Urinary bladder (tissue), 4 donors: Measurements from ENCODE around the gene ITPRIPL2. TPM values are rescaled to one million over a fixed set of nuclear protein-coding genes. Genes with fewer than 3 reads are reported as not detected.

Source experiments
- DNase-seq: peaks from one replicate; pipeline ENCODE4 v3.0.0-alpha.2; 2015; ENCODE audit errors: extremely low spot score
- H3K27ac ChIP-seq: one replicate; pipeline ENCODE4 v1.5.1; 2013; ENCODE audit warnings: low read depth, mild to moderate bottlenecking, moderate library complexity
- H3K36me3 ChIP-seq: one replicate; pipeline ENCODE4 v1.6.1; 2013; ENCODE audit warnings: mild to moderate bottlenecking, moderate library complexity; ENCODE audit not compliant: insufficient read depth
- H3K4me1 ChIP-seq: one replicate; pipeline ENCODE4 v1.6.1; 2013; ENCODE audit warnings: mild to moderate bottlenecking, moderate library complexity; ENCODE audit not compliant: insufficient read depth
- H3K4me3 ChIP-seq: one replicate; pipeline ENCODE4 v1.5.1; 2013; ENCODE audit warnings: low read depth, low read length
- whole genome bisulfite sequencing: extraction: QIAGEN DNeasy Blood & Tissue Kit; methylation state at CpG from one replicate; pipeline ENCODE4 v1.1.7; 2013; 5-methylcytosine and 5-hydroxymethylcytosine counted together
- polyA plus RNA-seq: library from polyadenylated mRNA; stranded (reverse); fragments of 200-250 nt; gene quantifications from one replicate; pipeline ENCODE4 v1.2.3, GENCODE V29; 2013
- total RNA-seq: library from RNA; depleted of rRNA; stranded (reverse); fragments of >200 nt; gene quantifications from one replicate; pipeline ENCODE4 v1.2.3, GENCODE V29; 2014
- donor health status: healthy with polysubstance abuse.
- donor health status: healthy.

Gene ITPRIPL2
- total and polyA plus RNA-seq, 2 donors, result 14.5 to 63.5 TPM

DNA sequence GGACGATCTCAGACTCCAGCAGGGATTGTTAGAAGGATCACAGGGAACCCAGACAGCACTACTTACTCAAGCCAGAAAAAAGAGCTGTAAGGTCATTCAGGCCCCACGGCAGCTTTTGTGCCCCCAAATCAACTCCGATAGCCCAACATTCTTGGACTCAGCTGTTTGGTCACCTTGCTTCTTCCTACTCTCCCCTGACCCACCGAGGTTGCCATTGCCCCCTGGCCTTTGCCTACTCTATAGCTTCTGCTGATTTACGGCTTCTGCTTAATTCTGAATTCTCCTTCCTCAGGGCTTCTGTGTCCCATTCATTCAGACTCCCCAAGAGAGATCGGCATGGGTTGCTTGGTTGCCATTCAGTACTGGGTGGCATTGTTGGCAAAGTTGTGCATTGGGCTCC, 8.6 kb upstream of the ITPRIPL2 start:
- Histone ChIP-seq H3K27ac (no peak overlapping the region), H3K4me1 (no peaks in the 10 kb centered on the region), H3K36me3 (no peaks in the 10 kb centered on the region), H3K4me3 (no peak overlapping the region)
- no peak for DNase-seq
- 75% methylated on average over 6 of the region's 6 CpGs for WGBS

GRCh38 chr16:19105891-19106624, 7.7 kb upstream of the ITPRIPL2 start:
- H3K4me3 ChIP-seq, result no peak overlapping the region
- WGBS, result 58% methylated on average over 11 of the region's 11 CpGs
- no peak overlapping the region for H3K27ac ChIP-seq

GRCh38 chr16:19106625-19107020, 7.1 kb upstream of the ITPRIPL2 start:
- Histone ChIP-seq H3K36me3 (no peaks in the 10 kb centered on the region), H3K4me3 (no peak overlapping the region), H3K4me1 (no peaks in the 10 kb centered on the region), H3K27ac (no peak overlapping the region)
- WGBS, result 87% methylated on average over 2 of the region's 2 CpGs
- DNase-seq, result no peak

More at GRCh38 chr16:19105891-19106624, 7.7 kb upstream of the ITPRIPL2 start:
- no peaks in the 10 kb centered on the region for H3K36me3 ChIP-seq
- H3K4me1 ChIP-seq, result no peaks in the 10 kb centered on the region
- DNase-seq, result no peak

GRCh38 chr16:19108409-19109287, 5.1 kb upstream of the ITPRIPL2 start:
- no peak overlapping the region for H3K4me3 ChIP-seq
- no peak for DNase-seq
- WGBS, result 87% methylated on average over 9 of the region's 9 CpGs
- H3K27ac ChIP-seq, result no peak overlapping the region
- no peaks in the 10 kb centered on the region for H3K4me1 ChIP-seq
- H3K36me3 ChIP-seq, result no peaks in the 10 kb centered on the region

DNA sequence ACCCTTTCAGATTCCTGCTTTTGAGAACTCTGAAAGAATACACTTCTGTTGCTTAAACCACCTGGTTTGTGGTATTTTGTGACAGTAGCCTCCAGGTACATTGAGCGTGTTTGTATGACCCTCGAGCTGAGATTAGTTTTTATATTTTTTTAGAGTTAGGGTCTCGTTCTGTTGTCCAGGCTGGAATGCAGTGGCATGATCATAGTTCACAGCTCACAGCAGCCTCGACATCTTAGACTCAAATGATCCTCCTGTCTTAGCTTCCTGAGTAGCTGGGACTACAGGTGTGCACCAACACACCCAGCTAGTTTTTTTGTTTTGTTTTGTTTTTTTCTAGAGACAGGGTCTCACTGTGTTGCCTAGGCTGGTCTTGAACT, 4.5 kb upstream of the ITPRIPL2 start:
- no peak overlapping the region for H3K27ac ChIP-seq
- H3K36me3 ChIP-seq, result no peaks in the 10 kb centered on the region
- no peak for DNase-seq
- WGBS, result 87% methylated on average over 4 of the region's 4 CpGs
- H3K4me1 ChIP-seq, result no peaks in the 10 kb centered on the region
- no peak overlapping the region for H3K4me3 ChIP-seq

DNA sequence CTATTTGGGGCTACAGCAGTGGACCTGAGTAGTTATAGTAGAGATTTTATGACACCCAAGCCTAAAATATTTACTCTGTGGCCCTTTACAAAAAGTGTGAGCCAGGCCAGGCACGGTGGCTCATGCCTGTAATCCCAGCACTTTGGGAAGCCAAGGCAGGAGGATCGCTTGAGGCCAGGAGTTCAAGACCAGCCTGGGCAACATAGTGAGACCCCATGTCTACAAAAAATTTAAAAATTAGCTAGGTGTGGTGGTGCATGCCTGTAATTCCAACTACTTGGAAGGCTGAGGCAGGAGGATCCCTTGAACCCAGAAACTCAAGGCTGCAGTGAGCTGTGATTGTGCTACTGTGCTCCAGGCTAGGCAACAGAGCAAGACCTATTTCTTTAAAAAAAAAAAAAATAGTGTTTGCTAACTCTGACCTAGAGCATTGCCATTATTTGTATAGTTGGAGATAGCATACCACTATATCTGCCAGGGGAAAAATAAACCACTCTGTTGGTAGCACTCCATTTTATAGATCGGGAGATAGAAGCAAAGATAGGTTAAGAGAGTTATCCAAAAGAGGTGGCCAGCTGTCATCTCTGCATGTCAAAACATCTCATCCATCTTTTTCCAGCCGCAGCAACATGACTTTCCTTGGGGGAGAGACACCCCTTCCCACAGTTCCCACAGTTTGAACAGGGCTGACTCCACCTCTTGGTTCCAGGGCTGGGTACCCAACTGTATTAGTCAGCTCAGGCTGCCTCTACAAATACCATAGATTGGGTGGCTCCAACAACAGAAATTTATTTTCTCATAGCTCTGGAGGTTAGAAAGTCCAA, 3.0 kb upstream of the ITPRIPL2 start:
- Histone ChIP-seq H3K27ac (no peak overlapping the region), H3K4me3 (no peak overlapping the region), H3K36me3 (no peaks in the 10 kb centered on the region), H3K4me1 (peaks cover 2% of the 10 kb centered on the region)
- WGBS, result 78% methylated on average over 4 of the region's 4 CpGs
- no peak for DNase-seq

- H3K4me1 ChIP-seq, result peaks cover 3% of the 10 kb centered on the region
- no peak for DNase-seq
- no peaks in the 10 kb centered on the region for H3K36me3 ChIP-seq
- no peak overlapping the region for H3K4me3 ChIP-seq
- H3K27ac ChIP-seq, result no peak overlapping the region
- WGBS, result 93% methylated on average over 2 of the region's 2 CpGs
These were observed 1.7 kb upstream of the ITPRIPL2 start for GRCh38 chr16:19112099-19112407.

DNA sequence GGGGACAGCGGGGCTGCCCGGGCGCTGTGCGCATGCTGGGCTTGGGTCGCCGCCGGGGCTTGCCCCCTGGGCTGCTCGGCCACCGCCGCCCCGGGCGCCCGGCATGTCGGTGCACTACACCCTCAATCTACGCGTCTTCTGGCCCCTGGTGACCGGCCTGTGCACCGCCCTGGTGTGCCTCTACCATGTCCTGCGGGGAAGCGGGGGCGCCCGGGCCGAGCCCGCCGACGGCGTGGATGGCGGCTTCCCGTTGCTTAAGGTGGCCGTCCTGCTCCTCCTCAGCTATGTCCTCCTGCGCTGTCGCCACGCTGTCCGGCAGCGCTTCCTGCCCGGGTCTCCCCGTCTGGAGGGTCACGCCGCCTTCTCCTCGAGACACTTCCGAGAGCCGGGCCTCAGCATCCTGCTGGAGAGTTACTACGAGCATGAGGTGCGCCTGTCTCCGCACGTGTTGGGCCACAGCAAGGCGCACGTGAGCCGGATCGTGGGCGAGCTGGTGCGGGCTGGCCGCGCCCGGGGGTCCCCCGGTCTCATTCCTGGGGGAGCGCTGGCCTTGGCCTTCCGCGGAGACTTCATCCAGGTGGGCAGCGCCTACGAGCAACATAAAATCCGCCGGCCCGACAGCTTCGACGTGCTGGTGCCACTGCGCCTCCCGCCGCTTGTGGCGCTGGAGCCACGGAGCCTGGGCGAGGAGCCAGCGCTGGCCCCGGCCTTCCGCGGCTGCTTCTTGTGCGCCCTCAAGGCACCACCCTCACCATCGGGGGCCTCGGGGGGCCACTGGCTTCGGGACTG, 789 bp downstream of the ITPRIPL2 start:
- Histone ChIP-seq H3K27ac (peak overlapping the region; percentile 97), H3K4me3 (peak overlapping the region; percentile 88), H3K36me3 (no peaks in the 10 kb centered on the region), H3K4me1 (peaks cover 3% of the 10 kb centered on the region)
- 6% methylated on average over 80 of the region's 80 CpGs for WGBS
- DNase-seq, result no peak

- H3K4me1 ChIP-seq, result peaks cover 3% of the 10 kb centered on the region
- no peaks in the 10 kb centered on the region for H3K36me3 ChIP-seq
- 76% methylated on average over 50 of the region's 50 CpGs for WGBS
- H3K27ac ChIP-seq, result peak overlapping the region; percentile 97
- peak overlapping the region; percentile 88 for H3K4me3 ChIP-seq
- no peak for DNase-seq
These were observed 1.6 kb downstream of the ITPRIPL2 start for GRCh38 chr16:19115148-19116021.

DNA sequence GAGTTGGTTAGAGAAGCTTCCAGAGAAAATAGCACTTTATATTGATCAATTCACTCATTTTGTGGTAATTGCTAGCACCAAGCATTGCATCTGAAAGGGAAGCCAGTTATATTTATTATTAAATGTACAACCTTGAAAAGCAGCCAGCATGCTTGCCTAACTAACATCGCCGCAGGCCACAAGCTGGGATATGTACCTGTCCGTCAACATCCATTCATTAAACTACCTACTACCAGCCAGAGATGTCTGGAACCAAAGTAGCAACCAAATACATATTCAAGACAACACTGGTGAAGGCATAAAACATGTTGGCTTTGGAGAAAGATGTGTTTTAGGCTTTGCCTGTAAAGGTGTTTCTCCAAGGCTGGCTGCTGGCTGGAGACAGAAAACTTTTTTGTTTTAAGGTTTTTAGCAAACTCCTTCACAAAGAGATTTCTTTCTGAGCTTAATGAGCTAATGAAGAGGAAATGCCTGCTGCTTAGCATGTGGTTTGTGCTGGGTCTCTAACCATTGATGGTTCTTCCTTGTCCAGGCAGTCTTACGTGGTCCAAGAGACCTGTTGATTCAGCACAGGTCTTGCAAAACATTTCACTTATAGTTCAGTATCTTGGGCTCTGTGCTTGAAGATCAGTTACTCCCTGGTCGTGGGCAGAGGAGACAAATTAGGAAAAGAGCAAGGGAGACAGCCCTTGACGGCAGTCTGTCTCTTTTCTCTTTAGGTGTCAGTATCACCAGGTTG, 3.1 kb downstream of the ITPRIPL2 start:
- 60% methylated on average over 6 of the region's 6 CpGs for WGBS
- no peak overlapping the region for H3K27ac ChIP-seq
- DNase-seq, result no peak
- peaks cover 5% of the 10 kb centered on the region for H3K4me1 ChIP-seq
- no peak overlapping the region for H3K4me3 ChIP-seq
- H3K36me3 ChIP-seq, result no peaks in the 10 kb centered on the region

DNA sequence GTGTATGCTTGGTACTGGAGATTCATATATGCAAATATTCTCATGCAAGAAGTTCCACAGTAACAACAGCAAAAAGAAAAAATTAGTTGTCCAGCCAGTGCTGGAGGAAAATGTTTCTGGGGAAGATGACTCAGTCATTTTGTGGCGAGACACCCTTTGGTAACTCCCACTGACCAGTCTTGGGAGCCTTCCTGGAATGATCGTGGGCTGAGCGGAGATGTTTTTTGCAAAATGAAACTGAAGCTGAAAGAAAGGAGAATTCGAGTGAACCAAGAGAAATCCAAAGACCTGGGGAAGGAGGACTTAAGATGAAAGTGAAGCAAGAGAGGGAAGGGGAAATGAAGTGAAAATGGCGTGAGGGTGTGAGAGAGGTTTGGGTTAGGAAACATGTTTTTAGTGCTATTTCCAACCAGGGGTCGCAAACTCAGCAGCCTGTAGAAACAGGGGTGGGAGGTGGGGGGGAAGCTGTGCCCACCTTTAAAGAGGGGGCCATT, 5.2 kb downstream of the ITPRIPL2 start:
- WGBS, result 23% methylated on average over 6 of the region's 6 CpGs
- Histone ChIP-seq H3K27ac (peak overlapping the region; percentile 90), H3K4me1 (peaks cover 5% of the 10 kb centered on the region), H3K36me3 (no peaks in the 10 kb centered on the region), H3K4me3 (no peak overlapping the region)
- DNase-seq, result no peak

GRCh38 chr16:19119564-19119963, 5.8 kb downstream of the ITPRIPL2 start:
- 24% methylated on average over 5 of the region's 5 CpGs for WGBS
- no peak for DNase-seq

More at GRCh38 chr16:19119564-19119963, 5.8 kb downstream of the ITPRIPL2 start:
- Histone ChIP-seq H3K27ac (peak overlapping the region; percentile 90), H3K36me3 (no peaks in the 10 kb centered on the region), H3K4me1 (peaks cover 5% of the 10 kb centered on the region), H3K4me3 (no peak overlapping the region)
